SIG-M5 treated with dmso at 0.1 percent for 504 hours (cell line): ENCODE measurements around the gene BPHL.
"Not testable (repeated sequence)": the region's sequence is repeated elsewhere in the genome, so short reads cannot be mapped to it uniquely, and the experiment has no call there.

Experiments
- DNase-seq: peaks from one replicate; lab custom pipeline; 2025; ENCODE audit not compliant: unreplicated experiment; lab: John Stamatoyannopoulos, UW

BPHL gene

DNA sequence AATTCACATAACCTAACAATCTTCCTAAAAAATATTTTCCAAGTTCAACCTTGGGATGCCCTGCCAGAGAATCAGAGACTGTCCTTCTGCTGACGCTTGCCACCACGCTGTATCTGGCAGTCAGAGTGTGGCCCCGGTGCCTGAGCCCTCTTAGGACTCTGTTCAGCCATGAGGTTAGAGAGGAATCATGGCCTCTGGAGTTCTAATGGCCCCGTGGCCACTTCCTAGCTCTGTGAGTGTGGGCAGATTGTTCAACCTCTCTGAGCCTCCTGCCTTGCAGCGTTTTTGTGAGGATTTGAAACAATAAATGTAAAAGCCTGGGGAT lies 2.2 kb downstream of the BPHL start:
- no peak for DNase-seq

DNA sequence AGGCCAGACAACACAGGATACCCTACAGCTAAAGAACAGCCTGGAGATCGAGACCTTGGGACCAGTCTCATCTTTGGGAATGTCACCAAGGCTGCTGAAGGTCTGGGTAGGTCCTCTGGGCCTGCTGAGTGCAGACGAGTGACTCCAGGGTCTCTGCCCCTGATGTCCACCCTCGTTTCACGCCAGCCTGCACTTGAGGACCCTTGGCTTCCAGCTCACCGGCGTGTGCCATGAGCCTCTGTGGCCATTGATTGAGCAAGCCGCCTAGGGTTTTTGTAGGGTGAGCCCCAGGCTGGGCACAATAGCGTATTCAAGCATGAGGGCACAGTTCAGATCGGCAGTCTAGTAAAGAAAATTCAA lies 4.3 kb downstream of the BPHL start:
- DNase-seq: no peak

DNA sequence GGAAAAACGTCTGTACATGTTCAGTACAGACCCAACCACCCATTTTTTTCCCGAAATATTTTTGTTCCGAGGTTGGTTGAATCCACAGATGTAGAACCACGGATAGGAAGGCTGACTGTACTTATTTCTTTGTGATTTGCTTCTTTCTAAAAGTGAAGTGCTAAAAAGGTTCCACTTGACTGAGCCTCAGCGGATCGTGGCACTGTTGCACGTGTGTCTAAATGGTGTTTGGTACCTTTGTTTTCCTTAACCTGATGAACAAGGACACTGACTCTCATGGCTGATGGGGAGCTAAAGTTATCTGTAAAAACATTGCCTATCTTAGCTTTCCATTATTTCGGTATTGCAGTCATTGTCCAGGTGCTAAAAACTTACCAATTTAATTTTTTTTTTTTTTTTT lies 6.2 kb downstream of the BPHL start:
- DNase-seq: no peak

DNA sequence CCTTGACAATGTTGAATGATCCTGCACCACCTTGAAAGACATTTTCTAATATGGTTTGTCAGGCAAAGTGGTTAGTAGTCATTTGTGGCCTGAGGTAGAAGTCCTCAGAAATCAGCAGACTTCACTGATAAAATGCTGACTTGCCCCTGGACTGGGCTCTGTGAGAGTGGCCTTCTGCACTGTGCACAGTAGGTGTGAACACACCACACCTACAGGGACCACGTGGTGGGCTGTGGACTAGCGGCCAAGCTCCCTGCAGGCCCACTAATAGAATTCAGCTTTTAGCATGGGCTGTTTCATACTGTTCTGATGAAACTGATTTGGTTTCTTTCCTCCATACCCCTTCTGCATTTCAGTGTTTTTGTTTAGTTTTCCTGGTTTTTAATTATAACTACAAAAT lies 7.3 kb downstream of the BPHL start:
- DNase-seq: no peak

DNA sequence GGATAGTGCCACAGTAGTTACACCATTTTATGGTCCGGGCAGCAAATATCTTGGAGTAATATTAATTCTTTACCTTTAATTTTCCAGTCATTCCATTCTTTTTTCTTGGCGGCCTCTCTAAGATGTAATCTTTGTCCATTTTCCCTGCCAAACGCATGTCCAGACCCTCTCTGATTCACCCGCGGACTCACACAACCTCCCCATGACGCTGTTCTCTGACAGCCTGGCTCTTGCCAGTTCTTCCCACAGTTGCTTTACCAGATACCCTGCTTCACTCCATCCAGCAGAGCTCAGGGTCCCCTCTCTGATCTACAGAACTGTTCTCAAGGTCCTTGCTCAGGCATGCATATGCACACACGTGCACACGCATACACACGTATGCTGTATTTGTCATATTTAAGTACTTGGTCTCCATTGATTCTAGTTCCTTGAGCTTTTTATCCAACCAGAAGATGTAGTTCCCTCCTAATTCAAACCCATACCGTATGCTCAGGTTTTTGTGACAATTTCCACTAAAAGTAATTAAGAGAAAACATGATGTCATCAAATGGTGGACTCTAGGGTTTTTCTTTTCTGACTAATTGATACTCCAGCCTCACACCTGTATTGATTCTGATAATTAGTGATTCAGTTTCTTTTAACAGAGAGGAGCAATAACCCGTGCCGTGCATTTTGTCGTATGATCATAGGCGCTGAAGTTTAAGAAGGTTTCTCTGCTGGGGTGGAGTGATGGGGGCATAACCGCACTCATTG lies 10.0 kb downstream of the BPHL start:
- no peak for DNase-seq

DNA sequence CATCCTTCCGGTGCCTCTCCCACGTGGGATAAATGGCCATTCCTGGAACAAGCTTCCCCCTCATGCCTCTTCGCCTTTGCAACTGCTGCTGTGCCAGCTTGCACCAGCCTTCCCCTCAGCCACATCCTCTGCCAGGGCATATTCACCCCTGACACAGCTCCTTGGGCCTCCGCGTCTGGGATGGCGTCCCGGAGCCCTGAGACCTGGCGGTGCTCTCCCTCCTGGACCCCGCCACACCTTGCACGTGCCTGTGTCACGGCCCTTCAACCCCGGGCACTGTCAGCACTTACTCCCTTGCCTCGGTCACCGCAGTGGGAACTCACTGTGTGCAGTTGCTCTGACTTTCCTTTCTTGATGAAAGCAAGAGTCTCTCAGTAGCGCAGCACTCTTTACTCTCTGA lies 13.2 kb downstream of the BPHL start:
- DNase-seq: no peak

DNA sequence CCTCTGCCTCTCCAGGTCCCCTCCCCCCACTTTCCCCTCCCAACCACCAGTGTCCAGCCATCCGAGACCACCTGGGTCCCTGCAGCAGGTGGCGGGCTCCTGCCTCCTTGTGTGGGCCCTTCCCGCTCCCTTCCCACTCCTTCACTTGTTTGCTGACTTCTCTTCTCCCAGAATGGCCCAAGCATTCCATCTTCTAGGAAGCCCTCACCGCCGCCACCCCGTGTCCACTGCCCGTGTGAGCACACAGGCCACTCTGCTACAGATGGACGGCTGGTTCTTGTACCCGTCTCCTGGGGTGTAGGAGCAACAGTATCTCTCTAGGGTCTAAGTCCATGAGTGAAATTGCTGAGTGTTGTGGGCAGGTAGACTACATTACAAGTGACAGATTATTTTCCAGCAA lies 15.0 kb downstream of the BPHL start:
- no peak for DNase-seq

DNA sequence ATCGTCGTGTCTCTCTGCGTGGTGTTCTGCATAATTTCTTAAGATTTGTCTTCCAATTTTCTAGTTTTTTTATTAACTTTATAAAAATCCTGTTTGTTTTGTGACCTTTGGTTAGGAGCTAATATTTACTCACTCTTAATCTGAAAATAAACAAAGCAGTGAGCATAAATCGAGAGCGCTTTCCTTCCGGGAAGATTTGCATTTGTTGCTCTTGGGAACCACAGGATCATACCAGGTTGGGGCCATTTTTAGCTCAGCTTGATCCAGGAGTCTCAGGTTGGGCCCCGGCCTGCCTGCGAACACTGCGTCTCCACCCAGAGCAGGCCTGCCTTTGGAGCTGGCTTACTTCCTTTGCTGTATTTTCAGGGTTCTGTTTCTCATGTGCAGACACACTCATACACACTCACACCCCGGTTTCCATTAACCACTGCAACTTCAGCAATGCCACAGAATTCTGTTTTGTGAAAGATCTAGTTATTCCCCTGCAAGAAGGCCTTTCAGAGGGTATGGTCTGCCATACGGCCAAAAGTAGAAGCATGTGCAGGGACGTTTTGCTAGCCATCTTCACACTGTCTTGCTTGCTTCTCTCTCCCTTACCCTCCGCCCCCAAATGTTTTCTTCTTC lies 17.3 kb downstream of the BPHL start:
- DNase-seq: no peak

DNA sequence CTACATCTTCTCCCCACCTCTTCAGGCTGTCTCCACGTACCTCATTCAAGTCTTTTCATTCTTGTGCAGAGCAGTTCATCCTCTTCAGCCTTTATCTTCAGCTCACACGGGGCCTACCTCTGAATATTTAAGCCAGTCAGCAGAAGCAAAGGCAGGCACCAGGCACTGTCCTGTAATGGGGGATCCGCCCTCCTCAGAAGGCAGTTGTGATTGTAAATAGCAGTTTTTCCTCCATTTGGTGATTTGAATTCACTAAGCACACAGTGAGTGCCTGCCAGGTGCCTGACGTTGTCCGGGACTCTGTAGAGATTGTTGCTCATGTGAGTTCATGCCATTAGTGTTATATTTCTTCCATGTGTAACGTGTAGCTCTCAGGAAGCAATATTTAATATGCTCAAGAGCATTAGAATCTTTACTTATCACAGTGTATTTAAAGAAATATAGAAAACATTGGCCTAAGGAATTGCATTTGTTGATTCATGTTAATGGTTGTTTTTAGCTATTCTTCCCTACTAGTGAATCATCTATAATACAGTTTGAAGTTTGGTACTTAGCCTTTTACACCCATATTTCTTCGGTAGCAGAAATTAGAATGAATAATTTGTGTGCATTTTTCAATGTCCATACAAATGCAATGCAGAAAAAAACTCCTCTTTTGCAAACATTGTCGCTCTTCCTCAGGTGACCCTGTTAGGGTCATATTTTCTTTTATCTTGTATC lies 17.9 kb downstream of the BPHL start:
- no peak for DNase-seq

DNA sequence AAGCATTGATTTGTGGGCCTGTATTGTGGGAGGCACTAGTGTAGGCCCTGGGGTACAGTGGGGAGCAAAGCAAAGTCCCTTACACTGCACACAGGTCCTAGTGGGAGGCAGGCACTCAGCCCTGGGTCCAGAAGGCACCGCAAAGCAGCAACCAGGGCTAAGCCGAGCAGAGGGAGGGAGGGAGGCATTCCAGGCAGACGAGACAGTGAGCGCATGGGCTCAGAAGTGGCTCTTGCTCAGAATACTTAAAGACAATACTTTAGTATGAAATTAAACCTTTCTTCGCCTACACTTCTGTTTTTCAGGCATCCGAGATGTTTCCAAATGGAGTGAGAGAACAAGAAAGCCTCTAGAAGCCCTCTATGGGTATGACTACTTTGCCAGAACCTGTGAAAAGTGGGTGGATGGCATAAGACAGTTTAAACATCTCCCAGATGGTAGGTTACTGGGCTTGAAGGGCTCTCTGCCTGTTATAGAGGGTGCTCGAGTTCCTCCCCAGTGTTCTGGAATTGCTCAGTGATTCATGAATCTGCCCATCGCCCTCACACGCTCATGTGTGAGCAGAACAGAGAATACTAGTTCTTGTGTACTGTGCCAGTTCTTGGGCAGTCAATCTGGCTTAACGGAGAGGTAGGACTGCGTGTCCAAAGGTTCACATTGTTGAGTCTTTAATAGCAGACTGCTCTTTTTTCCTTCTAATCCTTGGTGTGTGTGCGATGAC lies 18.7 kb downstream of the BPHL start:
- DNase-seq: no peak

DNA sequence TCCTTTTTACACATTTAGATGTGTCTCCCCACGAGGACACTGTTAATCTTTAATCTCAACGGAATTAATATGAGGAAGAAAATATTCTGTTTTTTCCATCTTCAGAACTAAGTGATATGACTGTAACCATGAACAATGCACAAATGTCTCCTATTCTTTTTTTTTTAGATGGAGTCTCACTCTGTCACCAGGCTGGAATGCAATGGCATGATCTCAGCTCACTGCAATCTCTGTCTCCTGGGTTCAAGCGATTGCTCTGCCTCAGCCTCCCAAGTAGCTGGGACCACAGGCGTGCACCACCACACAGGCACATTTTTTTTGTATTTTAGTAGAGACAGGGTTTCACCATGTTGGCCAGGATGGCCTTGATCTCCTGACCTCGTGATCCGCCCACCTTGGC lies 19.4 kb downstream of the BPHL start:
- not testable (repeated sequence) for DNase-seq

DNA sequence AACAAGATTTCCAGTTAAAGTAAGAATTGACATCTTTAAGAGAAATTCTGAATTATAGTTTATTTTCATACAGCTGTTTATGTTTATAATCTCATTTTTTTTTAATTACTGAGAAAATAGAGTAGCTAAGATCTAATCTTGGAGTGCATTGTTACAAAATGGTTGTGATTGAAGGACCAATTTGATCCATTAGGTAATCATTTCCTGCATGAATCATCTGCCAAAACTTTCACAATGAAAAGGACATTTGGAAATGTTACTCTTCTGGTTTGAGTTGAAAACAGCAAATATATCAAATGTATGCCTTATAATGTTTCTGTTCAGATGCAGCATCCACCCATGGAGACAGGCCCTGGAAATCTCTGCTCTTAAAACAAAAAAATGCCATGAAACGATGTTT lies 19.8 kb downstream of the BPHL start:
- peak; percentile 6 for DNase-seq

DNA sequence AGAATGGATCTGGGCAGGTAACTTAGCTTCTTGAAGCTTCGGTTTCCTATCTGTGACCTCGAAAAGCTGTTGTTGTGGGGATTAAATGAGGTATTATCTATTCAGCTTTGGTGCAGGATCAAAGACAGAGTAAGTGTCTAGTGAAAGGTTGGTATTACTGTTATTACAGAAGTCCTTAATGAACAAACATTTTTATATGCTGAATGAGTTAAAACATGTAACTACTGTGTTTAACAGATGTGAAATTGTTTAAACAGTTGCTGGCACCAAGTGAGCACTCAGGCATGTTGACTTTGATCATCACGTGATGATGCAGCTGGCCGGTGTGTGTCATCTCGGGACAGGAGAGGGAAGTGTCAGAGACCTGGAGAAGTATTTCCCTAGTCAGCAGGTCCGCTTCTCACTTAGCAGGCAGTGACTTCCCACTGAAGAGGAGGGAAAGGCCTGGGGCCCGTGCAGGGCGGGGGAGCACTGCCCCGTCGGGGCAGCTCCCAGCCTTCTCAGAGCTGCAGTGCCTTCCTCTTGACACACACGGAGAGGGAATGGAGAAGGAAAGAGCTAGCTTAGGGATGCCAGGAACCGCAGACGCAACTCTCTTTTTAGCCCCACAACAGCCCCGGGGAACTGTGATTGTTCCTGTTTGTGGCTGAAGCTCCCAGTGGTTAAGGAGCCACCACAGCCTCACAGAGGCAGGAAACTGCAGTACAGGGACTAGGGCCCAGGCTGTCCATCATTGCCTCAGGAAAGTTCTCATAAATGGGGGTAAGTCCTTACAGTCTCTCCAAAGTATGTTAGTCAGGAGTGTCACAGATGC lies 20.8 kb downstream of the BPHL start:
- DNase-seq: peak; percentile 70

DNA sequence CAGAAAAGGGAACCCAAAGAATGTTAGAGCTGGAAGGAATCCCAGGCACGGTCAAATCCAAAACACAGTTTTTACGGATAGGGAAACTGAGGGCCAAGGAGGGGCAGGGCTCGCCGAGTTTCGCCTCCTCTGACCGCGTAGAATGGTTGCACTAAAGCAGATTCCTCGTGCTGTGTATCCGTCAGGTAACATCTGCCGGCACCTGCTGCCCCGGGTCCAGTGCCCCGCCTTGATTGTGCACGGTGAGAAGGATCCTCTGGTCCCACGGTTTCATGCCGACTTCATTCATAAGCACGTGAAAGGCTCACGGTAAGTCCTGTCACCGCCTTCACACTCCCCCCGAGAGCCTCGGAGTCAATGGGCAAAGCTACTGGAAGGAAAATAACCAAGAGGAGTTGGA lies 21.7 kb downstream of the BPHL start:
- no peak for DNase-seq

DNA sequence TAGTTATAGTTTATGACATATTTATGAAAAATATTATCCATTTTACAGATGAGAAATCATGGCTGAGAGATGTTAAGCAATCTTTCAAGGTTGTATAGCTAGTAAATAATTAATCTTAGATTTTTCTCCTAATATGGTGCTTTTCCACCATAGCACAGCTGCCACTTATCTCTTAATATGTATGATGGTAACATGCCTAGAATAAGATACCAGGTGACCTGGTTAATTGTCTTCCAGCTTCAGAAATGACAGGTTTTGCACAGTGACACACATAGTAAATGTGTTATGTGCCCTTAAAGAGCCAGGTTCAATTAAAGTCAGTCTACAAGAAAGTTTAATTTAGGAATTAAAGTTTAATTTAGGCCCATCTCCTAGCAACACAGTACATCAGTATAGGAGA lies 24.0 kb downstream of the BPHL start:
- DNase-seq: no peak

DNA sequence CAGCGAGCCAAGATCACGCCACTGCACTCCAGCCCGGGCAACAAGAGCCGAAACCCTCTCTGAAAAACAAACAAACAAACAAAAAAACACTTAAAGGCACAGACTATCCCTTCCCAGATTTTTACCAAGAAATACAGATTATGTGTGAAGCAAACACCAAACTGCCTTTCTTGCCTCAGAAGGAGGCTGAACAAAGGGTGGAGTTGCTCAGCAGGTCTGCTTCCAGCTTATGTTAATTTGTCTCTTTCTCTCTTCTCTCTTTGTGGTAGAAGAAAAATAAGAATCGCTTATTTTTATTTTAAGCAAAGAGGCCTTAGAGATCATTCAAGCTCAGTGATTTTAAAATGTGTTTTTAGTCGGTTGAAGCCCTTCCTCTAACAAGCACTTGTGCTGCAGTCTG lies 24.6 kb downstream of the BPHL start:
- no peak for DNase-seq

DNA sequence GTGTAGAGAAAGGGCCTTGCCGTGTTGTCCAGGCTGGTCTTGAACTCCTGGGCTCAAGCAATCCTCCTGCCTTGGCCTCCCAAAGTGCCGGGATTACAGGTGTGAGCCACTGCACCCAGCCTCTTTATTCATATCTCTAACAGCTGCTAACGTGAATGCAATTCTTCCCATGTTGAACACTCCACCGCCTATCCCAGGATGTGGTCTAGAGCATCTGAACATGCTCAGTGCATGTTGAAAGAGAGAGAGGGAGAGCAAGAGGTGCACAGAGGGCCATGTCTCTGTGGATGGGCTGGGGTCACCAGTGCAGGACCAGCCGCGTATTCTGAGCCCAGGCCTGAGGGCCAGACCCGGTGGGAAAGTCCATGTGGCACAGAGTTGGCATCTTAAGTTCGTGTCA lies 26.1 kb downstream of the BPHL start:
- no peak for DNase-seq

DNA sequence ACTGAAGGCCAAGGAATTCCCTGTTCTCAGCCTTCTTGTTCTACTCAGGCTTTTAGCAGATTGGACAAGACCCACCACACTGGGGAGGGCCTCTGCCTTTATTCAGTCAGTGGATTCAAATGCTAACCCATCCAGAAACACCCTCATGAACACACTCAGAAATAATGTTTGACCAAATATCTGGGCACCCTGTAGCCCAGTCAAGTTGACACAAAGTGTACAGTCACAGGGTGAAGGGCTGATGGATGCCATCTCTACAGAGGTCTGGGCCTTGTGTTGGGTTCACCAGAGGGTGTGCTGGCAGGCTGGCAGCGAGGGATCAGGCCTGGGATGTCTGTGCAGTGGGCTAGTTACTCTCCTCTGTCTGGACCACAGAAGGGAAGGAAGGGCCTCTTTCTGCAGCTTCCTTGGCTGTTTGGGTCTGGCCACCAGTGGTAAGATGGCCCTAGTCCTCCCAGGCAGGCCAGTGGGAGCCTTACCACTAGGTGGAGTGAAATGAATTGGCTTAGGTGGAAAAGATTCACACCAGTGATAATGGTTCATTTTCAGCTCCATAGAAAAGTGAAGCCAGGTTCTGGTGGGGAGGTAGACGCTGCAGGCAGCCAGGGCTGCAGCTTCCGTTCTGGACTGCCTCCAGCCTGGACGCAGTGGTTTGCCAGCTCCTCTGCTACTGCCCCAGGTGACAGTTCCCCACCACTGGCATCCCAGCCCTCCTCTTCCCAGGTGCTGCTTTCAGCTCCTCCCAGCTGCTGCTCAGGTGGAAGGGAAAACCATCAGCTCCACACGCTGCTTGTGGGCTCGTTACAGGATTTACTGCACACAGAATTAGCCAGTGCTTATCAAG lies 29.6 kb downstream of the BPHL start:
- DNase-seq: no peak

DNA sequence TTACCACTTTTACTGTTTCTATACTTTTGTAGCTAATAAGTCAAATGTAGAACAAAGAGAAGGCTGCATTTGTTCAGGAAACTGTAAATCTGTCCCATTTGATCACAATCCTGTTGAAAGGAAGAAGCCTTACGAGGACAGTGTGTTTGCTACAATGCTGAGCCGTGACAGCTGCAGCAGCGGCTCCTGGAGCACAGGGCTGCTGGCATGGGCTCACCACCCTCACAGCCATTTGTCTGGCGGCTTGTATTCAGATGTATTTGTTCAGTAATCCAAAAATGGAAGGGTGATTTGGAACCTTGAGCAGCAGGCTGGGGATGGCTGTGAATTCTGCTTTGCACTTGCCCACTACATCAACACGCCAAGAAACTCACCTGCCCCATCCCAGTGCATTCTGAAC lies 33.2 kb downstream of the BPHL start:
- DNase-seq: no peak

DNA sequence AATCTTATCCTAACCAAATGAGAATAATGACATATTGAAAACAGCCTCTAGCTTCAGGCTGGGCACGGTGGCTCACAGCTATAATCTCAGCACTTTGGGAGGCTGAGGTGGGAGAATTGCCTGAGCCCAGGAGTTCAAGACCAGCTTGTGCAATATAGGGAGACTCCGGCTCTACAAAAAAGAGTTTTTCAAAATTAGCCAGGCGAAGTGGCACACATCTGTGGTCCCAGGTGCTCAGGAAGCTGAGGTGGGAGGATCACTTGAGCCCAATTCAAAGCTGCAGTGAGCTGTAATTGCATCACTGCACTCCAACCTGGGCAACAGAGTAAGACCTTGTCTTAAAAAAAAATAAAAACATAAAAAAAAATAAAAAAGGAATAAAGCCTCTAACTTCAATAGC lies 34.2 kb downstream of the BPHL start:
- DNase-seq: no peak
